ENCODE results near the gene CD82. TPM values are rescaled to one million over a fixed set of nuclear protein-coding genes. Genes with fewer than 3 reads are reported as not detected.

Gene CD82
- polyA plus RNA-seq, 1 donor from 2014 or later: 0.84 TPM

GRCh38 chr11:44529895-44530412 lies 35.5 kb upstream of the CD82 start (continued):
- no peak for TF ChIP-seq RAD21 (conservative IDR thresholded peaks at IDR 0.05)
- TF ChIP-seq TAF1 (IDR thresholded peaks at IDR 0.05; ENCODE audit: low read depth): no peak

DNA sequence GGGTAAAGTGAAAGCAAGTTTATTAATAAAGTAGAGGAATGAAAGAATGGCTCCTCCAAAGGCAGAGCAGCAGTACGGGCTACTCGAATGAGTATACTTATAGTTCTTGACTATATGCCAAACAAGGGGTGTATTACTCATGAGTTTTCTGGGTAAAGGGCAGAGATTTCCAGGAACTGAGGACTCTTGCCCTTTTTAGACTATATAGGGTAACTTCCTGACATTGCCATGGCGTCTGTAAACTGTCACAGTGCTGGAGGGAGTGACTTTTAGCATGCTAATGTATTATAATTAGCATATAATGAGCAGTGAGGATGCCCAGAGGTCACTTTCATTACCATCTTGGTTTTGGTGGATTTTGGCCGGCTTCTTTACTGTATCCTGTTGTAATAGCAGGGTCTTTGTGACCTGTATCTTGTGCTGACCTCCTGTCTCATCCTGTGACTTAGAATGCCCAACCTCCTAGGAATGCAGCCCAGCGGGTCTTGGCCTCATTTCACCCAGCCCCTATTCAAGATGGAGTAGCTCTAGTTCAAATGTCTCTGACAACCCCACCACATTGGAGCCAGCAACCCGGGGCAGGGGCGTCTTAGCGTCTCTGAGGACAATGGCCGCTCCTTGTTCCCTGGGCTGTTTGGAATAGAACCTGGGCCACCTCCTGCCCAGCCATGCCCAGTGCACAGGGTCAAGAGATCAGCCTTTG lies 34.9 kb upstream of the CD82 start:
- Histone ChIP-seq H3K4me2 (ENCODE audit: low read length) (no peak overlapping the region), H3K27ac (ENCODE audit: low read length) (no peak overlapping the region), H3K4me3 (ENCODE audit: low read length) (no peak overlapping the region), H3K27me3 (ENCODE audit: insufficient read depth, low read depth, low read length) (no peaks in the 10 kb centered on the region), H3K9me2 (ENCODE audit: insufficient read depth, low read length) (no peaks in the 10 kb centered on the region), H3K79me2 (replicated peaks; ENCODE audit: insufficient read depth, low read length) (no peaks in the 10 kb centered on the region), H2AFZ (ENCODE audit: low read depth, low read length) (no peak overlapping the region), H3K9ac (ENCODE audit: low read length) (no peak overlapping the region), H3K36me3 (ENCODE audit: insufficient read depth, low read length) (no peaks in the 10 kb centered on the region), H4K20me1 (ENCODE audit: insufficient read depth) (no peaks in the 10 kb centered on the region), H3K9me3 (ENCODE audit: low read length) (no peaks in the 10 kb centered on the region), H3F3A (ENCODE audit: insufficient read depth, low read length, poor library complexity, severe bottlenecking) (no peaks in the 10 kb centered on the region)
- TF ChIP-seq RAD21 (conservative IDR thresholded peaks at IDR 0.05) (no peak), TAF1 (IDR thresholded peaks at IDR 0.05; ENCODE audit: low read depth) (no peak), SMC3 (conservative IDR thresholded peaks at IDR 0.05; ENCODE audit: poor library complexity) (no peak), MXI1 (conservative IDR thresholded peaks at IDR 0.05; ENCODE audit: poor library complexity, severe bottlenecking) (no peak), CTCF (IDR thresholded peaks at IDR 0.05; ENCODE audit: poor library complexity, severe bottlenecking) (no peak), EZH2 (IDR thresholded peaks at IDR 0.05; ENCODE audit: borderline replicate concordance, insufficient read depth, low read length, poor library complexity, severe bottlenecking) (no peak)

- H3F3A ChIP-seq (ENCODE audit: insufficient read depth, low read length, poor library complexity, severe bottlenecking): no peaks in the 10 kb centered on the region
- TF ChIP-seq MXI1 (conservative IDR thresholded peaks at IDR 0.05; ENCODE audit: poor library complexity, severe bottlenecking) (no peak), CTCF (IDR thresholded peaks at IDR 0.05; ENCODE audit: poor library complexity, severe bottlenecking) (no peak), SMC3 (conservative IDR thresholded peaks at IDR 0.05; ENCODE audit: poor library complexity) (no peak)
- TF ChIP-seq, protein P1, sequence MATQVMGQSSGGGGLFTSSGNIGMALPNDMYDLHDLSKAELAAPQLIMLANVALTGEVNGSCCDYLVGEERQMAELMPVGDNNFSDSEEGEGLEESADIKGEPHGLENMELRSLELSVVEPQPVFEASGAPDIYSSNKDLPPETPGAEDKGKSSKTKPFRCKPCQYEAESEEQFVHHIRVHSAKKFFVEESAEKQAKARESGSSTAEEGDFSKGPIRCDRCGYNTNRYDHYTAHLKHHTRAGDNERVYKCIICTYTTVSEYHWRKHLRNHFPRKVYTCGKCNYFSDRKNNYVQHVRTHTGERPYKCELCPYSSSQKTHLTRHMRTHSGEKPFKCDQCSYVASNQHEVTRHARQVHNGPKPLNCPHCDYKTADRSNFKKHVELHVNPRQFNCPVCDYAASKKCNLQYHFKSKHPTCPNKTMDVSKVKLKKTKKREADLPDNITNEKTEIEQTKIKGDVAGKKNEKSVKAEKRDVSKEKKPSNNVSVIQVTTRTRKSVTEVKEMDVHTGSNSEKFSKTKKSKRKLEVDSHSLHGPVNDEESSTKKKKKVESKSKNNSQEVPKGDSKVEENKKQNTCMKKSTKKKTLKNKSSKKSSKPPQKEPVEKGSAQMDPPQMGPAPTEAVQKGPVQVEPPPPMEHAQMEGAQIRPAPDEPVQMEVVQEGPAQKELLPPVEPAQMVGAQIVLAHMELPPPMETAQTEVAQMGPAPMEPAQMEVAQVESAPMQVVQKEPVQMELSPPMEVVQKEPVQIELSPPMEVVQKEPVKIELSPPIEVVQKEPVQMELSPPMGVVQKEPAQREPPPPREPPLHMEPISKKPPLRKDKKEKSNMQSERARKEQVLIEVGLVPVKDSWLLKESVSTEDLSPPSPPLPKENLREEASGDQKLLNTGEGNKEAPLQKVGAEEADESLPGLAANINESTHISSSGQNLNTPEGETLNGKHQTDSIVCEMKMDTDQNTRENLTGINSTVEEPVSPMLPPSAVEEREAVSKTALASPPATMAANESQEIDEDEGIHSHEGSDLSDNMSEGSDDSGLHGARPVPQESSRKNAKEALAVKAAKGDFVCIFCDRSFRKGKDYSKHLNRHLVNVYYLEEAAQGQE (IDR thresholded peaks at IDR 0.05; ENCODE audit: borderline replicate concordance): no peak
- no peak overlapping the region for H2AFZ ChIP-seq (ENCODE audit: low read depth, low read length)
- H3K27me3 ChIP-seq (ENCODE audit: insufficient read depth, low read depth, low read length): no peaks in the 10 kb centered on the region
- H3K36me3 ChIP-seq (ENCODE audit: insufficient read depth, low read length): no peaks in the 10 kb centered on the region
- no peak overlapping the region for H3K9ac ChIP-seq (ENCODE audit: low read length)
- H3K9me2 ChIP-seq (ENCODE audit: insufficient read depth, low read length): no peaks in the 10 kb centered on the region
- H3K4me2 ChIP-seq (ENCODE audit: low read length): no peak overlapping the region
- no peaks in the 10 kb centered on the region for H3K79me2 ChIP-seq (replicated peaks; ENCODE audit: insufficient read depth, low read length)
- H3K27ac ChIP-seq (ENCODE audit: low read length): no peak overlapping the region
- H3K4me3 ChIP-seq (ENCODE audit: low read length): no peak overlapping the region
- no peaks in the 10 kb centered on the region for H4K20me1 ChIP-seq (ENCODE audit: insufficient read depth)
- H3K9me3 ChIP-seq (ENCODE audit: low read length): no peaks in the 10 kb centered on the region
Measured at GRCh38 chr11:44531116-44531504, 34.4 kb upstream of the CD82 start.

Data from neural cell (in vitro differentiated cells).